HG02970 (cell line): Measurements from ENCODE around the gene ZNF479.
"Not testable (repeated sequence)": the region's sequence is repeated elsewhere in the genome, so short reads cannot be mapped to it uniquely, and the experiment has no call there.

ENCODE experiments used
- ATAC-seq: cut with Tn5 transposase; IDR thresholded peaks from one replicate; pipeline ENCODE4 v1.9.1; 2021; ENCODE audit warnings: mild to moderate bottlenecking, moderate library complexity, moderate number of reproducible peaks; ENCODE audit not compliant: unreplicated experiment, low FRiP score

The ZNF479 gene

GRCh38 chr7:57132336-57132735 is at the start of gene ZNF479:
ZNF479 (minus strand) TSS chr7:57132436; CDS start chr7:57132324, 112 bp downstream.
- ATAC-seq: not testable (repeated sequence)

- ATAC-seq: no peak
Observed at GRCh38 chr7:57182031-57182430, 49.8 kb upstream of the ZNF479 start.

GRCh38 chr7:57181281-57181680 is 49.0 kb upstream of the ZNF479 start:
- ATAC-seq: no peak

- no peak for ATAC-seq
Observed at GRCh38 chr7:57179776-57180415, 47.7 kb upstream of the ZNF479 start.

- ATAC-seq: no peak
Observed at GRCh38 chr7:57178768-57179139, 46.5 kb upstream of the ZNF479 start.

GRCh38 chr7:57177856-57178767 is 45.9 kb upstream of the ZNF479 start:
- no peak for ATAC-seq

- no peak for ATAC-seq
Observed at GRCh38 chr7:57176928-57177635, 44.8 kb upstream of the ZNF479 start.

GRCh38 chr7:57165285-57165899 is 33.2 kb upstream of the ZNF479 start:
- no peak for ATAC-seq

- not testable (repeated sequence) for ATAC-seq
Observed at GRCh38 chr7:57120123-57120784, 12.0 kb downstream of the ZNF479 start.
